ENCODE data around the gene FBXO30.

The FBXO30 gene

DNA sequence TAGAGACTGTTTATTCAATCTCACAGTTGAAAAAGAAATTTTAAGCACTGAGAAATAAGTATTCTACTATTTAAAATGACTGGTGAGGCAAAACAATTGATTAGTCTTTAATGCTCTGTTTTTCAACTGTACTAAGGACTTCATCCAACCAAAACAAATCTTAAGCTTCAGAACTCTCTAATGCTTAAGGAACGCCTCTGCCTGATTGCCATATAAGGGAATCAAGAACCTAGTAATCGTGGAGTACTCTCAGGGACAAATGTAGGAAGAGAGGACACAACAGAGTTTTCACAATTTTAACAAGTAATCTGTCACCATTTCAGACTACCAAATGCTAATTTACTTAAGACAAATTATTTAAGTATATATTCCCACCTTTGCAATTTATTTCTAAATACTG lies 16.1 kb downstream of the FBXO30 start:
- no peak for DNase-seq (ENCODE audit: low read depth, low spot score)
- H3K27ac ChIP-seq: no peak overlapping the region
- no peak for TF ChIP-seq FOXP2 (optimal IDR thresholded peaks at IDR 0.05; ENCODE audit: control extremely low read depth, extremely low read length, insufficient read depth)
- no peak for TF ChIP-seq EZH2 (IDR thresholded peaks at IDR 0.05)
- TF ChIP-seq POLR2AphosphoS5 (IDR thresholded peaks at IDR 0.05; ENCODE audit: borderline replicate concordance, low read depth, low read length): no peak
- no peaks in the 10 kb centered on the region for H3K9me3 ChIP-seq (ENCODE audit: low read depth, low read length)
- no peak overlapping the region for H3K9ac ChIP-seq (ENCODE audit: insufficient read length)
- peaks cover 13% of the 10 kb centered on the region for H3K36me3 ChIP-seq (ENCODE audit: insufficient read depth, low read length)
- no peak overlapping the region for H3K4me3 ChIP-seq

- no peak for TF ChIP-seq POLR2AphosphoS5 (IDR thresholded peaks at IDR 0.05; ENCODE audit: borderline replicate concordance, low read depth, low read length)
- no peak for TF ChIP-seq EZH2 (IDR thresholded peaks at IDR 0.05)
- TF ChIP-seq FOXP2 (optimal IDR thresholded peaks at IDR 0.05; ENCODE audit: control extremely low read depth, extremely low read length, insufficient read depth): no peak
- DNase-seq (ENCODE audit: low read depth, low spot score): no peak
- H3K36me3 ChIP-seq (ENCODE audit: insufficient read depth, low read length): no peaks in the 10 kb centered on the region
Measured at GRCh38 chr6:145789443-145789842, 25.2 kb downstream of the FBXO30 start.

DNA sequence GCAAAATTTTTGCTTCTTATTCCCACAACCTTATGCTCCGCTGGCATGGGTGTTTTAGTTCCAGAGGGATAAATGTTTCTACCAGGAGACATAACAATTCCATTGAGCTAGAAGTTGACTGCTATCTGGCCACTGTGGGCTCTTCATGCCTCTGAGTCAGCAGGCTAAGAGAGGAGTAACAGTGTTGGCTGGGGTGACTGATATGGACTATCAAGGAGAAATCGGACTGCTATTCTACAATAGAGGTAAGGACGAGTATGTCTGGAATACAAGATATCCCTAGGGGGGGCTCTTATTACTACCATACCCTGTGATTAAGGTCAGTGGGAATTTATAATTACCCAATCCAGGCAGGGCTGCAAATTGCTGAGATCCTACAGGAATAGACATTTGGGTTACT lies 26.9 kb downstream of the FBXO30 start:
- H3K9ac ChIP-seq (ENCODE audit: insufficient read length): no peak overlapping the region
- DNase-seq (ENCODE audit: low read depth, low spot score): no peak
- no peak for TF ChIP-seq FOXP2 (optimal IDR thresholded peaks at IDR 0.05; ENCODE audit: control extremely low read depth, extremely low read length, insufficient read depth)
- TF ChIP-seq EZH2 (IDR thresholded peaks at IDR 0.05): no peak
- H3K4me3 ChIP-seq: no peak overlapping the region
- no peaks in the 10 kb centered on the region for H3K36me3 ChIP-seq (ENCODE audit: insufficient read depth, low read length)
- H3K9me3 ChIP-seq (ENCODE audit: low read depth, low read length): no peaks in the 10 kb centered on the region
- H3K27ac ChIP-seq: no peak overlapping the region

More at GRCh38 chr6:145789443-145789842, 25.2 kb downstream of the FBXO30 start:
- Histone ChIP-seq H3K4me3 (no peak overlapping the region), H3K9me3 (ENCODE audit: low read depth, low read length) (no peaks in the 10 kb centered on the region), H3K27ac (no peak overlapping the region), H3K9ac (ENCODE audit: insufficient read length) (no peak overlapping the region)

DNA sequence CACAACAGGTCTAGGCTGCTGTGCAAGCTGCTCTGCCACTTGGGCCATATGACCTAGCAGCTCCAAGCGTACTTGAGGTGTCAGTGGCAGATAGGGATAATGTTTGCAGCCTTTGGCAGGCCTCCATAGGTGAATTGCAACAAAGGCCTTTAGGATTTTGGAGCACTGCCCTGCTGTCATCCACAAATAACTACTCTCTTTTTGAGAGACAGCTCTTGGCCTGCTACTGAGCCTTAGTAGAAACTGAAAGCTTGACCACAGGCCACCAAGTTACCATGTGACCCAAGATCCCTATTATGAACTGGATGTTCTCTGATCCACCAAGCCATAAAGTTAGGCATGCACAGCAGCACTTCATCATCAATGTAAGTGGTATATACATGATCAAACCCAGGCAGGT lies 29.9 kb downstream of the FBXO30 start:
- no peak for TF ChIP-seq POLR2AphosphoS5 (IDR thresholded peaks at IDR 0.05; ENCODE audit: borderline replicate concordance, low read depth, low read length)
- TF ChIP-seq FOXP2 (optimal IDR thresholded peaks at IDR 0.05; ENCODE audit: control extremely low read depth, extremely low read length, insufficient read depth): no peak
- TF ChIP-seq EZH2 (IDR thresholded peaks at IDR 0.05): no peak
- DNase-seq (ENCODE audit: low read depth, low spot score): no peak
- Histone ChIP-seq H3K36me3 (ENCODE audit: insufficient read depth, low read length) (no peaks in the 10 kb centered on the region), H3K9me3 (ENCODE audit: low read depth, low read length) (no peaks in the 10 kb centered on the region), H3K4me3 (no peak overlapping the region), H3K9ac (ENCODE audit: insufficient read length) (no peak overlapping the region), H3K27ac (no peak overlapping the region)

GRCh38 chr6:145783796-145784195 lies 30.8 kb downstream of the FBXO30 start:
- H3K9ac ChIP-seq (ENCODE audit: insufficient read length): no peak overlapping the region
- H3K9me3 ChIP-seq (ENCODE audit: low read depth, low read length): no peaks in the 10 kb centered on the region
- TF ChIP-seq FOXP2 (optimal IDR thresholded peaks at IDR 0.05; ENCODE audit: control extremely low read depth, extremely low read length, insufficient read depth) (no peak), POLR2AphosphoS5 (IDR thresholded peaks at IDR 0.05; ENCODE audit: borderline replicate concordance, low read depth, low read length) (no peak), EZH2 (IDR thresholded peaks at IDR 0.05) (no peak)
- H3K4me3 ChIP-seq: no peak overlapping the region
- H3K36me3 ChIP-seq (ENCODE audit: insufficient read depth, low read length): no peaks in the 10 kb centered on the region
- no peak for DNase-seq (ENCODE audit: low read depth, low spot score)
- no peak overlapping the region for H3K27ac ChIP-seq

- Histone ChIP-seq H3K9ac (ENCODE audit: insufficient read length) (no peak overlapping the region), H3K27ac (no peak overlapping the region), H3K36me3 (ENCODE audit: insufficient read depth, low read length) (no peaks in the 10 kb centered on the region), H3K9me3 (ENCODE audit: low read depth, low read length) (no peaks in the 10 kb centered on the region), H3K4me3 (no peak overlapping the region)
- TF ChIP-seq POLR2AphosphoS5 (IDR thresholded peaks at IDR 0.05; ENCODE audit: borderline replicate concordance, low read depth, low read length): no peak
- no peak for TF ChIP-seq EZH2 (IDR thresholded peaks at IDR 0.05)
- no peak for TF ChIP-seq FOXP2 (optimal IDR thresholded peaks at IDR 0.05; ENCODE audit: control extremely low read depth, extremely low read length, insufficient read depth)
- no peak for DNase-seq (ENCODE audit: low read depth, low spot score)
Measured at GRCh38 chr6:145772846-145773245, 41.7 kb downstream of the FBXO30 start.

DNA sequence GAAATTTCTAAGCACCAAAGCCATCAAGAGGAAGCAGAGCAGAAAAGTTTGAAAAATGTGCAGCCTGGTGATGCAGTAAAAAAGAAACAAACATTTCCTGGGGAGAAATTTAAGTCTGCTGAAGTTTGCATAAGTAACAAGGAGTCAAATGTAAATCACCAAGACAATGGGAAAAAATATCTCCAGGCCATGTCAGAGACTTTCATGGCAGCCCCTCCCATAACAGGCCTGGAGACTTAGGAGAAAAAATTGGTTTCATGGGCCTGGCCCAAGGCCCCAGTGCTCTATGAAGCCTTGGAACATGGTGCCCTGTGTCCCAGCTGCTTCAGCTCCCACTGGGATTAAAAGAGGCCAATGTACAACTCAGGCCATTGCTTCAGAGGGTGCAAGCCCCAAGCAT lies 49.1 kb downstream of the FBXO30 start:
- TF ChIP-seq FOXP2 (optimal IDR thresholded peaks at IDR 0.05; ENCODE audit: control extremely low read depth, extremely low read length, insufficient read depth) (no peak), EZH2 (IDR thresholded peaks at IDR 0.05) (no peak), POLR2AphosphoS5 (IDR thresholded peaks at IDR 0.05; ENCODE audit: borderline replicate concordance, low read depth, low read length) (no peak)
- Histone ChIP-seq H3K4me3 (no peak overlapping the region), H3K36me3 (ENCODE audit: insufficient read depth, low read length) (no peaks in the 10 kb centered on the region), H3K9ac (ENCODE audit: insufficient read length) (no peak overlapping the region), H3K9me3 (ENCODE audit: low read depth, low read length) (no peaks in the 10 kb centered on the region), H3K27ac (no peak overlapping the region)
- DNase-seq (ENCODE audit: low read depth, low spot score): no peak

DNA sequence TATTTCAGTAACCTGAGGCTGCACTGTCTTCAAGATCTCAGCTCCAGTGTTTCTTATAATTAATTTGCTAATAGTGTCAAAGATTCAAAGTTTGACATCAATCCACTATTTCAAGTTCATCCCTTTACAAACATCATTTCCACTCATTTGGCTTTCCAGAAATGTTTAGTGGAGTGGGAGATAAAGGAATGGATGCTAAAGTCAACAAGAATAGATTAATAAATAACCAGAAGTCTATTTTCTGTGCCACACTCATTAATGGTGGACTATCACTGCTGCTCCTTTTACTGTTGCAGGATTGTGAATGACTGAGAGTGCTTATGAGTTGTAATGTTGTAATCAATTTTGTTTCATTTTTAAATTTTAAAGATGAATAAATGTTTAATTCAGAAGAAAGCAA lies 50.9 kb downstream of the FBXO30 start:
- H3K9me3 ChIP-seq (ENCODE audit: low read depth, low read length): no peaks in the 10 kb centered on the region
- H3K4me3 ChIP-seq: no peak overlapping the region
- H3K9ac ChIP-seq (ENCODE audit: insufficient read length): no peak overlapping the region
- no peak for DNase-seq (ENCODE audit: low read depth, low spot score)
- H3K36me3 ChIP-seq (ENCODE audit: insufficient read depth, low read length): no peaks in the 10 kb centered on the region
- TF ChIP-seq POLR2AphosphoS5 (IDR thresholded peaks at IDR 0.05; ENCODE audit: borderline replicate concordance, low read depth, low read length) (no peak), EZH2 (IDR thresholded peaks at IDR 0.05) (no peak), FOXP2 (optimal IDR thresholded peaks at IDR 0.05; ENCODE audit: control extremely low read depth, extremely low read length, insufficient read depth) (no peak)
- H3K27ac ChIP-seq: no peak overlapping the region

DNA sequence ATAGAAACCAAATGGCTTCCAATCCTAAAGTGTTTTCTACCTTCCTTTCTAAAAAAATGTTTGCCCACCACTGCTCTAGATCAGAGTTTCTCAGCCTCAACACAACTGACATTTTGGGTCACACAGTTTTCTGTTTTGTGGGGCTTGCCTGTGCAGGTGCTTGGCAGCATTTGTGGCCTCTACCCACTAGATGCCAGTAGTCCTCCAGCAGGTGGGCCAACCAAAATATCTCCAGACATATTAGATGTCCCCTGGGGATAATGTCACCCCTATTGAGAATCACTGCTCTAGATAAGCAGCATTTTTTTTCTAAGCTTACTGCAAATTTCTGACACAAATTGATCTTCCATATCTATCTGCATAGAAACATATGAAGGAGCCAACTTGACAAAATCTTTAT lies 53.0 kb downstream of the FBXO30 start:
- TF ChIP-seq EZH2 (IDR thresholded peaks at IDR 0.05) (no peak), POLR2AphosphoS5 (IDR thresholded peaks at IDR 0.05; ENCODE audit: borderline replicate concordance, low read depth, low read length) (no peak), FOXP2 (optimal IDR thresholded peaks at IDR 0.05; ENCODE audit: control extremely low read depth, extremely low read length, insufficient read depth) (no peak)
- no peak for DNase-seq (ENCODE audit: low read depth, low spot score)
- Histone ChIP-seq H3K27ac (no peak overlapping the region), H3K9me3 (ENCODE audit: low read depth, low read length) (no peaks in the 10 kb centered on the region), H3K4me3 (no peak overlapping the region), H3K9ac (ENCODE audit: insufficient read length) (no peak overlapping the region), H3K36me3 (ENCODE audit: insufficient read depth, low read length) (no peaks in the 10 kb centered on the region)

Measured in SK-N-MC (cell line).